ENCODE measurements around the gene FIG4.
"Not testable (repeated sequence)": the region's sequence is repeated elsewhere in the genome, so short reads cannot be mapped to it uniquely, and the experiment has no call there.

The FIG4 gene

GRCh38 chr6:109702791-109703190 is 11.7 kb downstream of the FIG4 start:
- DNase-seq (ENCODE audit: low spot score) = no peak
- no peak for FAIRE-seq

GRCh38 chr6:109705258-109705657 is 14.2 kb downstream of the FIG4 start:
- peak; percentile 83 for FAIRE-seq
- peak; percentile 65 for DNase-seq (ENCODE audit: low spot score)

- no peak for FAIRE-seq
- DNase-seq (ENCODE audit: low spot score) = no peak
These were observed 15.4 kb downstream of the FIG4 start for GRCh38 chr6:109706513-109706912.

- DNase-seq (ENCODE audit: low spot score); FAIRE-seq: not testable (repeated sequence)
These were observed 17.0 kb downstream of the FIG4 start for GRCh38 chr6:109708099-109708498.

GRCh38 chr6:109713097-109713496 is 22.0 kb downstream of the FIG4 start:
- DNase-seq (ENCODE audit: low spot score) (no peak), FAIRE-seq (no peak)

GRCh38 chr6:109714166-109714565 is 23.1 kb downstream of the FIG4 start:
- DNase-seq (ENCODE audit: low spot score) = no peak
- FAIRE-seq = no peak

- no peak for DNase-seq (ENCODE audit: low spot score)
- no peak for FAIRE-seq
These were observed 23.5 kb downstream of the FIG4 start for GRCh38 chr6:109714611-109715010.

- no peak for DNase-seq (ENCODE audit: low spot score)
- no peak for FAIRE-seq
These were observed 24.5 kb downstream of the FIG4 start for GRCh38 chr6:109715616-109716015.

- FAIRE-seq = no peak
- DNase-seq (ENCODE audit: low spot score) = no peak
These were observed 26.9 kb downstream of the FIG4 start for GRCh38 chr6:109717971-109718370.

- DNase-seq (ENCODE audit: low spot score) = no peak
- FAIRE-seq = no peak
These were observed 27.9 kb downstream of the FIG4 start for GRCh38 chr6:109718991-109719390.

- FAIRE-seq (no peak), DNase-seq (ENCODE audit: low spot score) (no peak)
These were observed 29.2 kb downstream of the FIG4 start for GRCh38 chr6:109720311-109720710.

GRCh38 chr6:109722011-109722410 is 30.9 kb downstream of the FIG4 start:
- FAIRE-seq (no peak), DNase-seq (ENCODE audit: low spot score) (no peak)

GRCh38 chr6:109722564-109723254 is 31.6 kb downstream of the FIG4 start:
- FAIRE-seq (no peak), DNase-seq (ENCODE audit: low spot score) (no peak)

- not testable (repeated sequence) for DNase-seq (ENCODE audit: low spot score); FAIRE-seq
These were observed 34.2 kb downstream of the FIG4 start for GRCh38 chr6:109725250-109725649.

- no peak for DNase-seq (ENCODE audit: low spot score)
- FAIRE-seq = no peak
These were observed 45.4 kb downstream of the FIG4 start for GRCh38 chr6:109736273-109737025.

- no peak for FAIRE-seq
- no peak for DNase-seq (ENCODE audit: low spot score)
These were observed 47.2 kb downstream of the FIG4 start for GRCh38 chr6:109738255-109738654.

- no peak for DNase-seq (ENCODE audit: low spot score)
- FAIRE-seq = no peak
These were observed 47.6 kb downstream of the FIG4 start for GRCh38 chr6:109738667-109739066.

GRCh38 chr6:109739686-109740085 is 48.6 kb downstream of the FIG4 start:
- no peak for FAIRE-seq
- DNase-seq (ENCODE audit: low spot score) = no peak

- DNase-seq (ENCODE audit: low spot score) (no peak), FAIRE-seq (no peak)
These were observed 49.7 kb downstream of the FIG4 start for GRCh38 chr6:109740787-109741186.

- FAIRE-seq (peak; percentile 88), DNase-seq (ENCODE audit: low spot score) (peak; percentile 76)
These were observed 52.6 kb downstream of the FIG4 start for GRCh38 chr6:109743739-109744138.

GRCh38 chr6:109744779-109745178 is 53.7 kb downstream of the FIG4 start:
- DNase-seq (ENCODE audit: low spot score); FAIRE-seq: not testable (repeated sequence)

- FAIRE-seq = no peak
These were observed 56.1 kb downstream of the FIG4 start for GRCh38 chr6:109747221-109747620.

More at GRCh38 chr6:109747221-109747620, 56.1 kb downstream of the FIG4 start:
- DNase-seq (ENCODE audit: low spot score) = no peak
